ENCODE measurements around the gene SIM2. TPM values are rescaled to one million over a fixed set of nuclear protein-coding genes. Genes with fewer than 3 reads are reported as not detected.

The SIM2 gene
- total RNA-seq, 1 experiment from 2014 or later, result 23.9 TPM

Other genes starting within 250 kb of the SIM2 start
- not detected for gene CLDN14, start 219.0 kb upstream of the SIM2 start, total RNA-seq (2021; ENCODE audit: unreplicated experiment)